ENCODE measurements around the gene SLITRK5.

The SLITRK5 gene

GRCh38 chr13:87671031-87671752, at the start of gene SLITRK5:
Gene SLITRK5, plus strand, starts transcription at chr13:87671371. Its CDS starts 4,018 bp downstream, at chr13:87675389.
- DNase-seq = peak; percentile 36

- no peak for DNase-seq
Observed at GRCh38 chr13:87622971-87623370, 48.2 kb upstream of the SLITRK5 start.

- peak; percentile 76 for DNase-seq
Observed at GRCh38 chr13:87656306-87656705, 14.9 kb upstream of the SLITRK5 start.

- no peak for DNase-seq
Observed at GRCh38 chr13:87661471-87661870, 9.7 kb upstream of the SLITRK5 start.

- no peak for DNase-seq
Observed at GRCh38 chr13:87666831-87667230, 4.3 kb upstream of the SLITRK5 start.

GRCh38 chr13:87667686-87668085, 3.5 kb upstream of the SLITRK5 start:
- no peak for DNase-seq

GRCh38 chr13:87669379-87669978, 1.7 kb upstream of the SLITRK5 start:
- peak; percentile 18 for DNase-seq

GRCh38 chr13:87671753-87672605, 808 bp downstream of the SLITRK5 start:
- no peak for DNase-seq

- DNase-seq = no peak
Observed at GRCh38 chr13:87674247-87674738, 3.1 kb downstream of the SLITRK5 start.

- DNase-seq = no peak
Observed at GRCh38 chr13:87675851-87676250, 4.7 kb downstream of the SLITRK5 start.

- no peak for DNase-seq
Observed at GRCh38 chr13:87676254-87677042, 5.3 kb downstream of the SLITRK5 start.

- DNase-seq = no peak
Observed at GRCh38 chr13:87677043-87677495, 5.9 kb downstream of the SLITRK5 start.

GRCh38 chr13:87677496-87678371, 6.6 kb downstream of the SLITRK5 start:
- DNase-seq = peak; percentile 31

GRCh38 chr13:87678372-87678752, 7.2 kb downstream of the SLITRK5 start:
- no peak for DNase-seq

- peak; percentile 36 for DNase-seq
Observed at GRCh38 chr13:87680298-87680697, 9.1 kb downstream of the SLITRK5 start.

GRCh38 chr13:87684850-87685742, 13.9 kb downstream of the SLITRK5 start:
- DNase-seq = no peak

- DNase-seq = no peak
Observed at GRCh38 chr13:87696458-87696857, 25.3 kb downstream of the SLITRK5 start.

GRCh38 chr13:87698268-87698667, 27.1 kb downstream of the SLITRK5 start:
- no peak for DNase-seq

GRCh38 chr13:87709947-87710346, 38.8 kb downstream of the SLITRK5 start:
- no peak for DNase-seq

- DNase-seq = no peak
Observed at GRCh38 chr13:87712012-87712411, 40.8 kb downstream of the SLITRK5 start.

Measured in DMS153 (cell line).